A549 (cell line): ENCODE measurements around the gene SPINT1. TPM values are rescaled to one million over a fixed set of nuclear protein-coding genes. Genes with fewer than 3 reads are reported as not detected.

Source experiments
- ATAC-seq, 2 experiments: fragments of 200-7000 bp in 1 of 2; fragments of >200 bp in 1 of 2; cut with Nextera tagmentation in 1 of 2; cut with Tn5 transposase in 1 of 2; 3 replicates each; pipeline versions ENCODE4 v1.8.0 to v1.9.1; 2018 to 2020; ENCODE audit warnings: mild to moderate bottlenecking in 1 of 2, moderate library complexity in 1 of 2
- CTCF ChIA-PET: fragments of 300-600 bp; sonication (Branson Sonifier 250); formaldehyde crosslinking; extraction: SDS; loops from one replicate; lab custom pipeline; 2021; ENCODE audit warnings: antibody characterized with exemption, inconsistent platforms; lab: Yijun Ruan, JAX
- POLR2A ChIA-PET: fragments of 350-600 bp; formaldehyde crosslinking; extraction: SDS; loops from one replicate; lab custom pipeline; 2021; ENCODE audit warnings: antibody characterized with exemption, inconsistent platforms; lab: Yijun Ruan, JAX
- DNase-seq, 2 experiments: peaks; one replicate each; pipeline versions ENCODE4 v3.0.0 to v3.0.0-alpha.2; 2011 to 2016; ENCODE audit warnings: low read depth in 1 of 2, low spot score in 1 of 2
- FAIRE-seq: peaks from 2 replicates; lab custom pipeline; 2011; peaks lifted over from hg19 to GRCh38; lab: Jason Lieb, UNC
- H3K27ac ChIP-seq, 2 experiments: fragments of >200 bp; sonication (Bioruptor Twin); formaldehyde crosslinking; 3 replicates each; pipeline ENCODE4 v1.5.1; 2016 to 2017
- H3K4me1 ChIP-seq: fragments of >200 bp; sonication (Bioruptor Twin); formaldehyde crosslinking; 3 replicates; pipeline ENCODE4 v1.6.1; 2016
- H3K4me2 ChIP-seq: fragments of >200 bp; sonication (Bioruptor Twin); formaldehyde crosslinking; 3 replicates; pipeline ENCODE4 v1.6.1; 2016
- H3K4me3 ChIP-seq: fragments of >200 bp; sonication (Bioruptor Twin); formaldehyde crosslinking; 3 replicates; pipeline ENCODE4 v1.5.1; 2016
- H3K9me3 ChIP-seq: fragments of >200 bp; sonication (Bioruptor Twin); formaldehyde crosslinking; 3 replicates; pipeline ENCODE4 v1.6.1; 2016
- CHD2 ChIP-seq: fragments of 150-350 bp; IDR thresholded peaks from 2 replicates; pipeline ENCODE4 v1.6.1; 2014; ENCODE audit warnings: low read length; ENCODE audit not compliant: partially characterized antibody
- ESRRA ChIP-seq: fragments of 150-350 bp; IDR thresholded peaks from 2 replicates; pipeline ENCODE4 v1.6.1; 2014; ENCODE audit warnings: mild to moderate bottlenecking, low read length, borderline replicate concordance
- FOSB ChIP-seq: fragments of 250-450 bp; sonication (Bioruptor Pico); IDR thresholded peaks from 2 replicates; pipeline ENCODE4 v1.5.0; 2020; ENCODE audit warnings: mild to moderate bottlenecking, moderate library complexity
- FOSL2 ChIP-seq, 2 experiments: fragments of 450-650 bp in 1 of 2; fragments of >200 bp in 1 of 2; sonication (Bioruptor Twin) in 1 of 2; formaldehyde crosslinking; IDR thresholded peaks; 2 replicates each; pipeline versions ENCODE4 v1.5.0 to v1.6.1; 2016 to 2020; ENCODE audit warnings: mild to moderate bottlenecking in 1 of 2, moderate library complexity in 1 of 2
- FOXS1 ChIP-seq: fragments of 250-450 bp; sonication (Bioruptor Pico); IDR thresholded peaks from 2 replicates; pipeline ENCODE4 v1.5.0; 2020; ENCODE audit warnings: mild to moderate bottlenecking, moderate library complexity
- HOXA7 ChIP-seq: fragments of 250-450 bp; sonication (Bioruptor Pico); IDR thresholded peaks from 2 replicates; pipeline ENCODE4 v1.5.0; 2020; ENCODE audit warnings: mild to moderate bottlenecking, moderate library complexity
- HOXB5 ChIP-seq: fragments of 250-450 bp; sonication (Bioruptor Pico); IDR thresholded peaks from 2 replicates; pipeline ENCODE4 v1.5.0; 2020; ENCODE audit warnings: mild to moderate bottlenecking, moderate library complexity
- MAFK ChIP-seq: fragments of 450-650 bp; IDR thresholded peaks from 2 replicates; pipeline ENCODE4 v1.6.1; 2014; ENCODE audit not compliant: partially characterized antibody
- MAZ ChIP-seq: fragments of 150-350 bp; IDR thresholded peaks from 2 replicates; pipeline ENCODE4 v1.6.1; 2014; ENCODE audit warnings: antibody characterized with exemption, low read depth, low read length, borderline replicate concordance
- NFE2L2 ChIP-seq: fragments of 150-350 bp; conservative IDR thresholded peaks from 2 replicates; pipeline ENCODE4 v1.6.1; 2014; ENCODE audit warnings: low read length
- POLR2AphosphoS2 ChIP-seq: conservative IDR thresholded peaks from 2 replicates; pipeline ENCODE4 v1.6.1; 2012; ENCODE audit warnings: low read length, improper control_type of control experiment, inconsistent platforms
- RCOR1 ChIP-seq: fragments of 150-350 bp; IDR thresholded peaks from 2 replicates; pipeline ENCODE4 v1.6.1; 2014; ENCODE audit warnings: antibody characterized with exemption, low read length, low read depth
- RFX5 ChIP-seq: fragments of 450-650 bp; IDR thresholded peaks from 2 replicates; pipeline ENCODE4 v1.7.1; 2014; ENCODE audit warnings: antibody characterized with exemption, mild to moderate bottlenecking, moderate library complexity
- RNF2 ChIP-seq: fragments of 200-600 bp; sonication (generic); IDR thresholded peaks from 2 replicates; pipeline ENCODE4 v1.6.1; 2016; ENCODE audit warnings: low read depth, mild to moderate bottlenecking, antibody characterized with exemption, moderate library complexity, borderline replicate concordance
- ZC3H11A ChIP-seq: fragments of 450-650 bp; IDR thresholded peaks from 2 replicates; pipeline ENCODE4 v1.6.1; 2014; ENCODE audit warnings: antibody characterized with exemption, mild to moderate bottlenecking
- ZNF302 ChIP-seq: fragments of 250-450 bp; sonication (Bioruptor Pico); IDR thresholded peaks from 2 replicates; pipeline ENCODE4 v1.9.0; 2021; ENCODE audit warnings: inconsistent platforms, mild to moderate bottlenecking, moderate library complexity
- WGBS: methylation state at CpG from one replicate; pipeline ENCODE4 v1.1.6; 2017; ENCODE audit errors: missing lambda C conversion rate; 5-methylcytosine and 5-hydroxymethylcytosine counted together
- polyA plus RNA-seq, 4 experiments: library from polyadenylated mRNA; depleted of rRNA in 3 of 4; stranded (reverse); fragments of >200 nt; fragmentation: RNase III in 1 of 4; extraction: RNeasy Plus Mini Kit Qiagen cat#74134 plus additional on column Dnase treatment in 1 of 4; gene quantifications; 2 replicates in 3 of 4; 3 replicates in 1 of 4; pipeline ENCODE4 v1.2.3, GENCODE V29; 2011 to 2017
- TF ChIP-seq, protein P1 (sequence below): fragments of 250-450 bp; sonication (Bioruptor Pico); IDR thresholded peaks from 2 replicates; pipeline ENCODE4 v1.5.0; 2020; ENCODE audit warnings: low read depth, mild to moderate bottlenecking, moderate library complexity
- TF ChIP-seq, protein P2 (sequence below): fragments of 150-350 bp; IDR thresholded peaks from 2 replicates; pipeline ENCODE4 v1.6.1; 2014; ENCODE audit warnings: low read depth, mild to moderate bottlenecking, low read length
- TF ChIP-seq, protein P3 (sequence below): fragments of >200 bp; sonication (Bioruptor Twin); formaldehyde crosslinking; IDR thresholded peaks from 3 replicates; pipeline ENCODE4 v1.5.1; 2016
- TF ChIP-seq, protein P4 (sequence below): fragments of 200-600 bp; sonication (generic); IDR thresholded peaks from 2 replicates; pipeline ENCODE4 v1.6.1; 2016; ENCODE audit warnings: antibody characterized with exemption, mild to moderate bottlenecking, moderate library complexity

Gene SPINT1
- polyA plus RNA-seq, 2 of the 4 experiments (the other 2 are of a cell fraction) = 0.79 to 0.80 TPM

DNA sequence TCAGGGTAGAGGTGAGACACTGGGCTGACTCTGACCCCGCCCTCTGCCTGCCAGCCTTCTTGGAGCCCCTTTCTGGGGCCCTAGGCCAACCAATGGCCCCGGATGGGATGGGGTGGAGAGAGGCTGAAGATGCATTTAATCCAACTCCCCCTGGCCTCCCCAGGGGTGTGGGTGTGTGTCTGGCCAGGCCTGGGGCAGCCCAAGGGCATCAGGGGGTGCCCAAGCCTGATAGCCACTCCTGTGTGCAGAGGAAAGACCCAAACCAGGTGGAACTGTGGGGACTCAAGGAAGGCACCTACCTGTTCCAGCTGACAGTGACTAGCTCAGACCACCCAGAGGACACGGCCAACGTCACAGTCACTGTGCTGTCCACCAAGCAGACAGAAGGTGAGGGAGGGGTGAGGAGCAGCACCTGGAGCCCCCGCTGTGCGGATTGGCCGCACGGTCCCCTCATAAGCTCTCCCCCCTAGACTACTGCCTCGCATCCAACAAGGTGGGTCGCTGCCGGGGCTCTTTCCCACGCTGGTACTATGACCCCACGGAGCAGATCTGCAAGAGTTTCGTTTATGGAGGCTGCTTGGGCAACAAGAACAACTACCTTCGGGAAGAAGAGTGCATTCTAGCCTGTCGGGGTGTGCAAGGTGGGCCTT, 9.5 kb downstream of the SPINT1 start:
- 84% methylated on average over 13 of the region's 16 CpGs for WGBS
- no peak overlapping the region for H3K4me3 ChIP-seq
- H3K4me2 ChIP-seq = no peak overlapping the region
- FAIRE-seq = no peak
- TF ChIP-seq RNF2 (no peak), CHD2 (no peak)
- TF ChIP-seq, all 56 proteins: peak for 0
- POLR2A ChIA-PET = no interaction called here
- CTCF ChIA-PET = interaction anchor here (1.4 to 9.3 kb wide), 3 partner anchors 10 to 179 kb away, joined by 3 to 156 read pairs (median 5); partner anchors contain the start of gene SPINT1
- ATAC-seq (no peak), DNase-seq (no peak)
- Histone ChIP-seq H3K27ac (no peak overlapping the region), H3K4me1 (peaks cover 13% of the 10 kb centered on the region), H3K9me3 (no peaks in the 10 kb centered on the region)

DNA sequence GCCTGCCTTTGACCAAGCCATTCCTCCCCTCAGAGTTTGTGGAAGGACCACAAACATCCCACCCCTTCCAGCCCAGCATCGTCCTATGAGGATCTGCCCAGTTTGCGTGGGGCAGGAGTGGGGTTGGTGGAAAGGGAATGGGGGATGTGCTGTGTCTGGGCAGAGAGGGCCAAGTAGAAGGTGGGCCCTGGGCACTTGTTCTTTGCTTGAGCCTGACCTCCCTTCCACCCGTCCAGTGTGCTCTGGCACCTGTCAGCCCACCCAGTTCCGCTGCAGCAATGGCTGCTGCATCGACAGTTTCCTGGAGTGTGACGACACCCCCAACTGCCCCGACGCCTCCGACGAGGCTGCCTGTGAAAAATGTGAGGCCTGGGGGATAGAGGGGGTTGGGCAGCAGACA, 10.3 kb downstream of the SPINT1 start:
- no peak for FAIRE-seq
- no peak for ATAC-seq
- POLR2A ChIA-PET = no interaction called here
- DNase-seq = no peak
- Histone ChIP-seq H3K4me2 (no peak overlapping the region), H3K4me1 (peaks cover 20% of the 10 kb centered on the region), H3K27ac (no peak overlapping the region), H3K9me3 (no peaks in the 10 kb centered on the region), H3K4me3 (no peak overlapping the region)
- TF ChIP-seq ZNF302 (CRISPR knock-in tag) (no peak), FOSB (CRISPR knock-in tag) (no peak), RFX5 (no peak), HOXB5 (CRISPR knock-in tag) (no peak), FOSL2 (IDR thresholded peaks at IDR 0.05) (no peak), FOSL2 (CRISPR knock-in tag; IDR thresholded peaks at IDR 0.05) (no peak), ESRRA (no peak), NFE2L2 (no peak), MAFK (no peak), HOXA7 (CRISPR knock-in tag) (no peak), ZC3H11A (no peak), MAZ (no peak), POLR2AphosphoS2 (no peak), RCOR1 (no peak), FOXS1 (CRISPR knock-in tag) (no peak)
- TF ChIP-seq, protein P1, sequence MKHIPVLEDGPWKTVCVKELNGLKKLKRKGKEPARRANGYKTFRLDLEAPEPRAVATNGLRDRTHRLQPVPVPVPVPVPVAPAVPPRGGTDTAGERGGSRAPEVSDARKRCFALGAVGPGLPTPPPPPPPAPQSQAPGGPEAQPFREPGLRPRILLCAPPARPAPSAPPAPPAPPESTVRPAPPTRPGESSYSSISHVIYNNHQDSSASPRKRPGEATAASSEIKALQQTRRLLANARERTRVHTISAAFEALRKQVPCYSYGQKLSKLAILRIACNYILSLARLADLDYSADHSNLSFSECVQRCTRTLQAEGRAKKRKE (CRISPR knock-in tag) = no peak
- TF ChIP-seq, protein P2, sequence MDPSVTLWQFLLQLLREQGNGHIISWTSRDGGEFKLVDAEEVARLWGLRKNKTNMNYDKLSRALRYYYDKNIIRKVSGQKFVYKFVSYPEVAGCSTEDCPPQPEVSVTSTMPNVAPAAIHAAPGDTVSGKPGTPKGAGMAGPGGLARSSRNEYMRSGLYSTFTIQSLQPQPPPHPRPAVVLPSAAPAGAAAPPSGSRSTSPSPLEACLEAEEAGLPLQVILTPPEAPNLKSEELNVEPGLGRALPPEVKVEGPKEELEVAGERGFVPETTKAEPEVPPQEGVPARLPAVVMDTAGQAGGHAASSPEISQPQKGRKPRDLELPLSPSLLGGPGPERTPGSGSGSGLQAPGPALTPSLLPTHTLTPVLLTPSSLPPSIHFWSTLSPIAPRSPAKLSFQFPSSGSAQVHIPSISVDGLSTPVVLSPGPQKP = no peak
- TF ChIP-seq, protein P3, sequence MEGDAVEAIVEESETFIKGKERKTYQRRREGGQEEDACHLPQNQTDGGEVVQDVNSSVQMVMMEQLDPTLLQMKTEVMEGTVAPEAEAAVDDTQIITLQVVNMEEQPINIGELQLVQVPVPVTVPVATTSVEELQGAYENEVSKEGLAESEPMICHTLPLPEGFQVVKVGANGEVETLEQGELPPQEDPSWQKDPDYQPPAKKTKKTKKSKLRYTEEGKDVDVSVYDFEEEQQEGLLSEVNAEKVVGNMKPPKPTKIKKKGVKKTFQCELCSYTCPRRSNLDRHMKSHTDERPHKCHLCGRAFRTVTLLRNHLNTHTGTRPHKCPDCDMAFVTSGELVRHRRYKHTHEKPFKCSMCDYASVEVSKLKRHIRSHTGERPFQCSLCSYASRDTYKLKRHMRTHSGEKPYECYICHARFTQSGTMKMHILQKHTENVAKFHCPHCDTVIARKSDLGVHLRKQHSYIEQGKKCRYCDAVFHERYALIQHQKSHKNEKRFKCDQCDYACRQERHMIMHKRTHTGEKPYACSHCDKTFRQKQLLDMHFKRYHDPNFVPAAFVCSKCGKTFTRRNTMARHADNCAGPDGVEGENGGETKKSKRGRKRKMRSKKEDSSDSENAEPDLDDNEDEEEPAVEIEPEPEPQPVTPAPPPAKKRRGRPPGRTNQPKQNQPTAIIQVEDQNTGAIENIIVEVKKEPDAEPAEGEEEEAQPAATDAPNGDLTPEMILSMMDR = no peak
- TF ChIP-seq, protein P4, sequence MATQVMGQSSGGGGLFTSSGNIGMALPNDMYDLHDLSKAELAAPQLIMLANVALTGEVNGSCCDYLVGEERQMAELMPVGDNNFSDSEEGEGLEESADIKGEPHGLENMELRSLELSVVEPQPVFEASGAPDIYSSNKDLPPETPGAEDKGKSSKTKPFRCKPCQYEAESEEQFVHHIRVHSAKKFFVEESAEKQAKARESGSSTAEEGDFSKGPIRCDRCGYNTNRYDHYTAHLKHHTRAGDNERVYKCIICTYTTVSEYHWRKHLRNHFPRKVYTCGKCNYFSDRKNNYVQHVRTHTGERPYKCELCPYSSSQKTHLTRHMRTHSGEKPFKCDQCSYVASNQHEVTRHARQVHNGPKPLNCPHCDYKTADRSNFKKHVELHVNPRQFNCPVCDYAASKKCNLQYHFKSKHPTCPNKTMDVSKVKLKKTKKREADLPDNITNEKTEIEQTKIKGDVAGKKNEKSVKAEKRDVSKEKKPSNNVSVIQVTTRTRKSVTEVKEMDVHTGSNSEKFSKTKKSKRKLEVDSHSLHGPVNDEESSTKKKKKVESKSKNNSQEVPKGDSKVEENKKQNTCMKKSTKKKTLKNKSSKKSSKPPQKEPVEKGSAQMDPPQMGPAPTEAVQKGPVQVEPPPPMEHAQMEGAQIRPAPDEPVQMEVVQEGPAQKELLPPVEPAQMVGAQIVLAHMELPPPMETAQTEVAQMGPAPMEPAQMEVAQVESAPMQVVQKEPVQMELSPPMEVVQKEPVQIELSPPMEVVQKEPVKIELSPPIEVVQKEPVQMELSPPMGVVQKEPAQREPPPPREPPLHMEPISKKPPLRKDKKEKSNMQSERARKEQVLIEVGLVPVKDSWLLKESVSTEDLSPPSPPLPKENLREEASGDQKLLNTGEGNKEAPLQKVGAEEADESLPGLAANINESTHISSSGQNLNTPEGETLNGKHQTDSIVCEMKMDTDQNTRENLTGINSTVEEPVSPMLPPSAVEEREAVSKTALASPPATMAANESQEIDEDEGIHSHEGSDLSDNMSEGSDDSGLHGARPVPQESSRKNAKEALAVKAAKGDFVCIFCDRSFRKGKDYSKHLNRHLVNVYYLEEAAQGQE = no peak
- 98% methylated on average over 4 of the region's 10 CpGs for WGBS
- CTCF ChIA-PET = interaction anchor here (1.4 to 9.3 kb wide), 3 partner anchors 11 to 178 kb away, joined by 3 to 156 read pairs (median 5); partner anchors contain the start of gene SPINT1
